K562 (cell line): ENCODE measurements around the gene CTTNBP2. TPM values are rescaled to one million over a fixed set of nuclear protein-coding genes. Genes with fewer than 3 reads are reported as not detected.

Experiments
- ATAC-seq: fragments of 200-7000 bp; cut with Tn5 transposase; 3 replicates; pipeline ENCODE4 v1.9.1; 2020; ENCODE audit warnings: moderate library complexity
- BruUV-seq: library from RNA; stranded (reverse); fragments of 400-500 nt; replicated peaks from 2 replicates; lab custom pipeline; 2021; lab: Mats Ljungman, UMichigan
- CTCF ChIA-PET: fragments of 300-600 bp; formaldehyde crosslinking; extraction: SDS; loops from one replicate; lab custom pipeline; 2021; ENCODE audit warnings: low intra/inter-chr PET ratio; lab: Yijun Ruan, JAX
- POLR2A ChIA-PET: fragments of 300-600, 350-650 bp; sonication (Branson Sonifier 250); formaldehyde crosslinking; extraction: SDS; loops from one replicate; lab custom pipeline; 2021; ENCODE audit warnings: antibody characterized with exemption, inconsistent platforms; lab: Yijun Ruan, JAX
- DNase-seq, 4 experiments: peaks; one replicate each; pipeline versions ENCODE4 v3.0.0 to v3.0.0-alpha.2; 2011 to 2018; ENCODE audit warnings: low spot score in 3 of 4, mixed read lengths in 3 of 4; ENCODE audit errors: extremely low read depth in 1 of 4
- FAIRE-seq: peaks from 2 replicates; lab custom pipeline; 2011; peaks lifted over from hg19 to GRCh38; lab: Jason Lieb, UNC
- H2AFZ ChIP-seq: 2 replicates; pipeline ENCODE4 v1.6.0; 2011; ENCODE audit warnings: low read depth, low read length, control low read depth, inconsistent platforms
- H3K27ac ChIP-seq: fragments of 200-600 bp; 3 replicates; pipeline ENCODE4 v1.8.0; 2011; ENCODE audit warnings: low read depth, mild to moderate bottlenecking, control low read depth, inconsistent platforms, low read length, moderate library complexity, mixed read lengths; ENCODE audit errors: extremely low read depth
- H3K27me3 ChIP-seq, 2 experiments: fragments of 300-600 bp in 1 of 2; 2 replicates in 1 of 2; 3 replicates in 1 of 2; pipeline versions ENCODE4 v1.6.0 to v1.8.0; 2011; ENCODE audit warnings: inconsistent platforms in 2 of 2, low read length in 2 of 2, mild to moderate bottlenecking in 1 of 2, mixed read lengths in 1 of 2, moderate library complexity in 1 of 2; ENCODE audit not compliant: control insufficient read depth in 2 of 2, insufficient read depth in 2 of 2
- H3K36me3 ChIP-seq: fragments of 300-600 bp; 3 replicates; pipeline ENCODE4 v1.8.0; 2011; ENCODE audit warnings: mild to moderate bottlenecking, low read length, inconsistent platforms; ENCODE audit not compliant: control insufficient read depth, insufficient read depth
- H3K4me1 ChIP-seq, 2 experiments: fragments of 200-600 bp in 1 of 2; replicated peaks in 1 of 2; 2 replicates in 1 of 2; 3 replicates in 1 of 2; pipeline versions ENCODE4 v1.5.1 to v1.8.0; 2011; ENCODE audit warnings: inconsistent platforms in 2 of 2, low read length in 2 of 2, mild to moderate bottlenecking in 1 of 2, mixed read lengths in 1 of 2, moderate library complexity in 1 of 2; ENCODE audit not compliant: control insufficient read depth in 2 of 2, insufficient read depth in 2 of 2
- H3K4me2 ChIP-seq: 2 replicates; pipeline ENCODE4 v1.6.1; 2011; ENCODE audit warnings: low read length, control low read depth, inconsistent platforms, mixed read lengths; ENCODE audit not compliant: insufficient read depth
- H3K4me3 ChIP-seq: fragments of 200-600 bp; sonication (generic), shearing (Covaris generic); 2 replicates; pipeline ENCODE4 v1.5.1; 2016; ENCODE audit warnings: control low read depth, inconsistent platforms
- H3K79me2 ChIP-seq: fragments of 200-600 bp; 3 replicates; pipeline ENCODE4 v1.8.0; 2011; ENCODE audit warnings: low read length, inconsistent platforms; ENCODE audit not compliant: control insufficient read depth, insufficient read depth
- H3K9ac ChIP-seq, 2 experiments: 2 replicates each; pipeline versions ENCODE4 v1.6.0 to v1.6.1; 2011; ENCODE audit warnings: low read depth in 2 of 2, low read length in 2 of 2, control low read depth in 1 of 2, inconsistent platforms in 1 of 2, mild to moderate bottlenecking in 1 of 2, mixed read lengths in 1 of 2; ENCODE audit not compliant: insufficient read depth in 1 of 2
- H3K9me1 ChIP-seq: one replicate; pipeline ENCODE4 v1.6.0; 2011; ENCODE audit warnings: inconsistent platforms, mild to moderate bottlenecking, low read length, moderate library complexity; ENCODE audit not compliant: control insufficient read depth, insufficient read depth
- H3K9me3 ChIP-seq: replicated peaks from 2 replicates; pipeline ENCODE4 v1.5.1; 2011; ENCODE audit warnings: low read depth, low read length, inconsistent platforms; ENCODE audit not compliant: control insufficient read depth, insufficient read depth
- H4K20me1 ChIP-seq: replicated peaks from 2 replicates; pipeline ENCODE4 v1.6.1; 2011; ENCODE audit warnings: low read length, inconsistent platforms, mixed read lengths; ENCODE audit not compliant: control insufficient read depth, insufficient read depth
- ARNT ChIP-seq, 2 experiments: fragments of 450-650 bp; IDR thresholded peaks; 2 replicates each; pipeline ENCODE4 v1.6.1; 2016; ENCODE audit warnings: mild to moderate bottlenecking in 1 of 2
- GTF2A2 ChIP-seq: IDR thresholded peaks from 2 replicates; pipeline ENCODE4 v1.6.1; 2016; ENCODE audit warnings: mild to moderate bottlenecking, missing genetic modification characterization, missing compliant biosample characterization
- NFRKB ChIP-seq: fragments of 450-650 bp; IDR thresholded peaks from 2 replicates; pipeline ENCODE4 v1.6.1; 2016; ENCODE audit warnings: low read depth
- PCBP1 ChIP-seq: fragments of 200-400 bp; formaldehyde crosslinking; IDR thresholded peaks from 2 replicates; pipeline ENCODE4 v1.6.1; 2018; ENCODE audit warnings: mild to moderate bottlenecking, low read depth, low read length; ENCODE audit not compliant: poor library complexity, severe bottlenecking
- RB1 ChIP-seq: fragments of 450-650 bp; IDR thresholded peaks from 2 replicates; pipeline ENCODE4 v1.6.1; 2017; ENCODE audit warnings: low read depth, mild to moderate bottlenecking
- SLC30A9 ChIP-seq: fragments of 250-450 bp; sonication (Bioruptor Pico); IDR thresholded peaks from 2 replicates; pipeline ENCODE4 v1.8.0; 2022; ENCODE audit warnings: mild to moderate bottlenecking, moderate library complexity
- SMARCA4 ChIP-seq: fragments of 450-650 bp; IDR thresholded peaks from 2 replicates; pipeline ENCODE4 v1.6.1; 2016
- TCF15 ChIP-seq: fragments of 250-450 bp; sonication (Bioruptor Pico); IDR thresholded peaks from 2 replicates; pipeline ENCODE4 v1.8.0; 2022; ENCODE audit warnings: moderate library complexity, mild to moderate bottlenecking, inconsistent platforms
- ZNF124 ChIP-seq: sonication (generic); formaldehyde crosslinking; IDR thresholded peaks from 2 replicates; pipeline ENCODE4 v1.8.1; 2022; ENCODE audit warnings: missing genetic modification reagents
- WGBS: fragments of 100-300 bp; shearing (Covaris generic); methylation state at CpG from one replicate; pipeline ENCODE4 v1.1.6; 2016; ENCODE audit warnings: low coverage, mixed read lengths; ENCODE audit not compliant: insufficient coverage; ENCODE audit errors: missing lambda C conversion rate; 5-methylcytosine and 5-hydroxymethylcytosine counted together
- in situ Hi-C: fragments of 300-500 bp; cut with MboI; formaldehyde crosslinking; loops from 4 replicates; pipeline ENCODE4 v1.15.0; 2018; ENCODE audit warnings: inconsistent platforms, mixed read lengths
- intact Hi-C: fragments of 100-400 bp; cut with micrococcal nuclease; formaldehyde crosslinking; loops from 2 replicates; pipeline ENCODE4 v1.14.2; 2022
- polyA plus RNA-seq, 8 experiments: library from polyadenylated mRNA; depleted of rRNA in 4 of 8; stranded (reverse) in 5 of 8; unstranded in 3 of 8; fragments of >200 nt; fragmentation: Nextera tagmentation in 2 of 8; fragmentation: Illumina TruSeq in 1 of 8; extraction: Ambion mirVana in 2 of 8; extraction: Trizol in 1 of 8; gene quantifications; 2 replicates each; pipeline versions ENCODE4 v1.2.1 to v1.2.3, GENCODE V29; 2011 to 2014; ENCODE audit warnings: inconsistent platforms in 1 of 8, missing spikeins in 1 of 8
- total RNA-seq, 7 experiments: library from RNA; depleted of rRNA in 6 of 7; stranded (reverse); fragments of >200 nt in 6 of 7; fragmentation: Illumina TruSeq in 2 of 7; extraction: Trizol in 2 of 7; gene quantifications; 2 replicates each; pipeline versions ENCODE4 v1.2.1 to v1.2.3, GENCODE V29; 2011 to 2021; ENCODE audit warnings: low replicate concordance in 1 of 7

CTTNBP2 gene
- total and polyA plus RNA-seq, 9 of the 15 experiments (the other 6 are each of a cell fraction or from before 2014, with no cell fraction given), result 0.05 TPM; not detected in 8

GRCh38 chr7:117863618-117864017 lies 9.6 kb downstream of the CTTNBP2 start:
- POLR2A ChIA-PET, result no interaction called here
- peaks cover 4 to 5% of the 10 kb centered on the region in 2 experiments; a peak in 3 of 5 replicates for H3K27me3 ChIP-seq
- 0% methylated on average over 2 of the region's 2 CpGs for WGBS
- H2AFZ ChIP-seq, result no peak overlapping the region
- CTCF ChIA-PET, result no interaction called here
- 0 out of 5 replicates have a peak, but pooled peaks cover 0 to 1% of the 10 kb centered on the region in 2 experiments for H3K4me1 ChIP-seq
- FAIRE-seq, result no peak
- no peaks in the 10 kb centered on the region for H4K20me1 ChIP-seq
- H3K79me2 ChIP-seq, result no peaks in the 10 kb centered on the region
- no TSS peak for BruUV-seq
- in situ Hi-C loops, result no loop called here
- DNase-seq, result no peak
- H3K4me3 ChIP-seq, result no peak overlapping the region
- no peak overlapping the region for H3K9ac ChIP-seq
- no peak overlapping the region for H3K4me2 ChIP-seq
- intact Hi-C loops, result no loop called here
- H3K27ac ChIP-seq, result no peak overlapping the region
- H3K9me3 ChIP-seq, result no peaks in the 10 kb centered on the region
- no peak for ATAC-seq
- no peaks in the 10 kb centered on the region for H3K9me1 ChIP-seq
- H3K36me3 ChIP-seq, result no peaks in the 10 kb centered on the region
- TF ChIP-seq TCF15 (CRISPR knock-in tag) (no peak), ZNF124 (CRISPR knock-in tag) (no peak), NFRKB (no peak), RB1 (no peak), PCBP1 (no peak), SMARCA4 (no peak), ARNT (IDR thresholded peaks at IDR 0.05) (no peak), GTF2A2 (tag) (no peak), SLC30A9 (CRISPR knock-in tag) (no peak)
